ENCODE data around the gene HIPK3.

The HIPK3 gene

GRCh38 chr11:33281758-33282157 lies 24.6 kb downstream of the HIPK3 start:
- TF ChIP-seq FOXP2 (optimal IDR thresholded peaks at IDR 0.05; ENCODE audit: control extremely low read depth, extremely low read length, insufficient read depth) (no peak), EZH2 (IDR thresholded peaks at IDR 0.05) (no peak), POLR2AphosphoS5 (IDR thresholded peaks at IDR 0.05; ENCODE audit: borderline replicate concordance, low read depth, low read length) (no peak)
- Histone ChIP-seq H3K27ac (no peak overlapping the region), H3K4me3 (no peak overlapping the region), H3K9ac (ENCODE audit: insufficient read length) (no peak overlapping the region), H3K36me3 (ENCODE audit: insufficient read depth, low read length) (peaks cover 6% of the 10 kb centered on the region; the same call in 1 of the 2 replicates), H3K9me3 (ENCODE audit: low read depth, low read length) (no peaks in the 10 kb centered on the region)
- no peak for DNase-seq (ENCODE audit: low read depth, low spot score)

DNA sequence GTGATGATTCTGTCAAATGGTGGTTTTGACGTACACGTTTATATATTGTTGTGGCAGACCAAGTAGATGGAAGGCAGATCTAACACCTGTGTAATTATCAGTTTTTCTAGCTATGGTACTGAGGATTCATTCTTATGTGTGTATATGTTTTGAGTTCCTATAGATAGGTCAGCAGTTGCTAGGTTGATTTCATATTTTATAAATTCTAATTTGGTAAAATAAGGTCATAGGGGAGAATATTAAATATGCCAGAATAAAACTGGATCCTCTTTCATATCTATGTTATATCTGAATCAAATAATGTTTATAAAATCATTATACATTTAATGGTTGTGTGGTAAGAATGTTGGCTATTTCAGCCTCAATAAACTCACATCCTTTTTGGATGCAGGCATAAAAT lies 27.6 kb downstream of the HIPK3 start:
- H3K4me3 ChIP-seq: no peak overlapping the region
- no peak overlapping the region for H3K27ac ChIP-seq
- H3K9me3 ChIP-seq (ENCODE audit: low read depth, low read length): no peaks in the 10 kb centered on the region
- no peak for DNase-seq (ENCODE audit: low read depth, low spot score)
- H3K36me3 ChIP-seq (ENCODE audit: insufficient read depth, low read length): peaks cover 9% of the 10 kb centered on the region; the same call in 1 of the 2 replicates
- TF ChIP-seq EZH2 (IDR thresholded peaks at IDR 0.05): no peak
- no peak for TF ChIP-seq POLR2AphosphoS5 (IDR thresholded peaks at IDR 0.05; ENCODE audit: borderline replicate concordance, low read depth, low read length)
- no peak for TF ChIP-seq FOXP2 (optimal IDR thresholded peaks at IDR 0.05; ENCODE audit: control extremely low read depth, extremely low read length, insufficient read depth)
- no peak overlapping the region for H3K9ac ChIP-seq (ENCODE audit: insufficient read length)

DNA sequence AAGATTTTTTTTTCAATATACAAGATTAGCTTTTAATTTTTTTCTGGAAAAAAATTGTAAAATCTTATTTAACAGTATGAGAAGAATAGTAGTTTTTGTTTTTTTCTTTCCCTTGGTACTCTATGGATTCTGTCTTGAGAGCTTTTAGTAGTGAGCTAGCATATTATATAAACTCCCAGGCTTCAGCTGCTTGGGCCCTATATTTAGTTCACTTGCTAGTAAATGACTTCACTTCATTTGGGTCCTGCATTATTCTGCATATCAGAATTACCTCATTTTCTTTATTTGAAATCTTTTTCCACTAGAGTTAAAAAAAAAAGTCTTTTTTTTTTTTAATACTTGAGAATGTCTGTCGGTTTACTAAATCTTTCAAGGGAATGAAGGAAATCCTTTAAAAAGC lies 33.1 kb downstream of the HIPK3 start:
- peaks cover 9% of the 10 kb centered on the region; the same call in 1 of the 2 replicates for H3K36me3 ChIP-seq (ENCODE audit: insufficient read depth, low read length)
- TF ChIP-seq EZH2 (IDR thresholded peaks at IDR 0.05): no peak
- no peak for TF ChIP-seq FOXP2 (optimal IDR thresholded peaks at IDR 0.05; ENCODE audit: control extremely low read depth, extremely low read length, insufficient read depth)
- no peak for TF ChIP-seq POLR2AphosphoS5 (IDR thresholded peaks at IDR 0.05; ENCODE audit: borderline replicate concordance, low read depth, low read length)
- no peaks in the 10 kb centered on the region for H3K9me3 ChIP-seq (ENCODE audit: low read depth, low read length)
- H3K4me3 ChIP-seq: no peak overlapping the region
- no peak for DNase-seq (ENCODE audit: low read depth, low spot score)
- H3K9ac ChIP-seq (ENCODE audit: insufficient read length): no peak overlapping the region
- H3K27ac ChIP-seq: no peak overlapping the region

DNA sequence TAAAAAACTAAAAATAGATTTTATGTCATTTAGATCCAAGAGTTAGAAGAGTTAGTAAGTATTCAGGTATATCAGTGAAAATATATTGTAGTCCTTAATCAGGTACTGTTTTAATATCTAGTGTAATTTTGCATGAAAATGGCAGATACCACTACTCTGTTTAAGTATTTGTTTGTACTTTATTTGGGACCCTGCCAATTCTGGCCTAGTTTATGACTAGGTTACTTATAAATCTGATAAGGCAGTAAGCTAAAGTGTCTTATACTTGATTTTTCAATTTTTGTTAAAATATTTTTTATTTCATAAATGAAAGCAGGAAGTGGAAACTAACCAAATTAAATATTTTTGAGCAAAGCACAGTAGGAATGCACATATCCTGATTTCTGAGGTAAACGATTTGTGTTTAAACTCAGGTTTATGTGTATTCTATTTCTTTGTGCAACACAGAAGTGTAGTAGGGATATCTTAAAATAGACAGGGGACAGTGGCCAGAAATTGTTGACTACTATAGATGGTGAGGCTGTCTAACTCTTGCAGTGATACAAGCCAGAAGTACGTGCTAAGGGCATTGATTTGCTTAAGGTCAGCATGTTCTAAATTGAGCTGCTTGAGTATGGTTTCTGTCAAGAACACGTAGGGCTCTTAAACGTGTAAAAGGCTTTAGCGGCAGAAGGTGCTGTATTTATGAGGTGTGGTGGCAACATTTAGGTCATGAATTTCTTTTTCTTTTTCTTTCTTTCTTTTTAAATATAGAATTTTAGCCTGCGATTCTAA lies 34.0 kb downstream of the HIPK3 start:
- Histone ChIP-seq H3K4me3 (no peak overlapping the region), H3K9me3 (ENCODE audit: low read depth, low read length) (no peaks in the 10 kb centered on the region), H3K9ac (ENCODE audit: insufficient read length) (no peak overlapping the region), H3K36me3 (ENCODE audit: insufficient read depth, low read length) (peaks cover 8% of the 10 kb centered on the region; the same call in 1 of the 2 replicates), H3K27ac (no peak overlapping the region)
- no peak for DNase-seq (ENCODE audit: low read depth, low spot score)
- TF ChIP-seq POLR2AphosphoS5 (IDR thresholded peaks at IDR 0.05; ENCODE audit: borderline replicate concordance, low read depth, low read length) (no peak), FOXP2 (optimal IDR thresholded peaks at IDR 0.05; ENCODE audit: control extremely low read depth, extremely low read length, insufficient read depth) (no peak), EZH2 (IDR thresholded peaks at IDR 0.05) (no peak)

DNA sequence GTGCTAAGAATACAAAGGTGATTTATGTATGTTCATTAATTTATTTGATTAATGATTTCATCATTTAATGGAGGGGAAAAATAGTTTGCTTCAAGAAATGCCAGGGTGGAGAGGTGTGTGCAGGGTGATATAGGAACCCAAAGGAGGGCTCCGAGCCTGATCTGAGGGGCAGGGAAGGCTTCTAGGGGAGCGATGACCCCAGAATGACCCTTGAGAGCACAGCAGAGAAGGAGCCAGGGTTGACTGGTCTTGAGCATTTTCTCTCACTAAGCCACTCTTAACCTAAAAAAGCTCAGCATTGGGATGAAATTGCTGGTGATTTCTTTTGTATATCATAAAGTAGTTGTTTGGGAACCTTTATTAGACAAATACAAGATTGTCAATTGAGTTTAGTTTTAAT lies 35.1 kb downstream of the HIPK3 start:
- H3K9me3 ChIP-seq (ENCODE audit: low read depth, low read length): no peaks in the 10 kb centered on the region
- TF ChIP-seq EZH2 (IDR thresholded peaks at IDR 0.05): no peak
- no peak for TF ChIP-seq FOXP2 (optimal IDR thresholded peaks at IDR 0.05; ENCODE audit: control extremely low read depth, extremely low read length, insufficient read depth)
- no peak for TF ChIP-seq POLR2AphosphoS5 (IDR thresholded peaks at IDR 0.05; ENCODE audit: borderline replicate concordance, low read depth, low read length)
- no peak for DNase-seq (ENCODE audit: low read depth, low spot score)
- H3K4me3 ChIP-seq: no peak overlapping the region
- no peak overlapping the region for H3K27ac ChIP-seq
- H3K36me3 ChIP-seq (ENCODE audit: insufficient read depth, low read length): no peaks in the 10 kb centered on the region
- H3K9ac ChIP-seq (ENCODE audit: insufficient read length): no peak overlapping the region

DNA sequence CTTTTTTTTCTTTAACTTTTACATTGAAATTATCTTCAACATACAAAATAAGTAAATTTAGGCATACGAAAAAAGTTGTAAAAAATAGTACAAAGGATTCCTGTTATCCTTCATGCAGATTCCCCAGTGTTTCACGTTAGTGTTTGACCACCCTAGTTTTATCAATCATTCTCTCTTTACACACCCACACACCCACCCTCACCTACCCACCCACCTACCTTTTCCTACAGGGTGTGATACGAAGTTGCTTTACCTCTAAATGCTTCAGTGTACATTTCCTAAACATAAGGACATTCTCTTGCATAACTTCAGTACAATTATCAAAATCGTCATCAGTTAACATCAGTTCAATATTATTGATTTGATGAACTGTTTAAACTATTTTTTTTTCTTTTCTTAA lies 37.0 kb downstream of the HIPK3 start:
- no peak overlapping the region for H3K27ac ChIP-seq
- no peak overlapping the region for H3K4me3 ChIP-seq
- H3K36me3 ChIP-seq (ENCODE audit: insufficient read depth, low read length): no peaks in the 10 kb centered on the region
- DNase-seq (ENCODE audit: low read depth, low spot score): no peak
- no peak for TF ChIP-seq POLR2AphosphoS5 (IDR thresholded peaks at IDR 0.05; ENCODE audit: borderline replicate concordance, low read depth, low read length)
- no peak for TF ChIP-seq EZH2 (IDR thresholded peaks at IDR 0.05)
- no peak for TF ChIP-seq FOXP2 (optimal IDR thresholded peaks at IDR 0.05; ENCODE audit: control extremely low read depth, extremely low read length, insufficient read depth)
- peaks cover 3% of the 10 kb centered on the region; the same call in 1 of the 2 replicates for H3K9me3 ChIP-seq (ENCODE audit: low read depth, low read length)
- no peak overlapping the region for H3K9ac ChIP-seq (ENCODE audit: insufficient read length)

GRCh38 chr11:33294797-33295196 lies 37.6 kb downstream of the HIPK3 start:
- H3K36me3 ChIP-seq (ENCODE audit: insufficient read depth, low read length): no peaks in the 10 kb centered on the region
- no peak overlapping the region for H3K27ac ChIP-seq
- H3K9ac ChIP-seq (ENCODE audit: insufficient read length): no peak overlapping the region
- H3K9me3 ChIP-seq (ENCODE audit: low read depth, low read length): peaks cover 3% of the 10 kb centered on the region; the same call in 1 of the 2 replicates
- H3K4me3 ChIP-seq: no peak overlapping the region
- no peak for TF ChIP-seq FOXP2 (optimal IDR thresholded peaks at IDR 0.05; ENCODE audit: control extremely low read depth, extremely low read length, insufficient read depth)
- no peak for TF ChIP-seq POLR2AphosphoS5 (IDR thresholded peaks at IDR 0.05; ENCODE audit: borderline replicate concordance, low read depth, low read length)
- no peak for TF ChIP-seq EZH2 (IDR thresholded peaks at IDR 0.05)
- DNase-seq (ENCODE audit: low read depth, low spot score): no peak

DNA sequence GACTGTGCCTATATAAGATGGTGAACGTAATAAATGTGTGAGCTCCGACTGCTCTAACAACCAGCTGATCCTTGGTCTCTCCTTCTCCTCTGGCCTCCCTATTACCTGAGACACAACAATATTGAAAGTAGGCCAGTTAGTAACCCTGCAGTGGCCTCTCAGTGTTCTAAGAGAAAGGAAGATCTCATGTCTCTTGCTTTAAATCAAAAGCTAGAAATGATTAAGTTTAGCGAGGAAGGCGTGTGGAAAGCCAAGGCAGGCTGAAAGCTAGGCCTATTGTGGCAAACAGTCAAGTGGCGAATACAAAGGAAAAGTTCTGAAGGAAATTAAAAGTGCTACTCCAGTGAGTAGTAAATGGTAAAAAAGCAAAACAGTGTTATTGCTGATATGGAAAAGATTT lies 39.5 kb downstream of the HIPK3 start:
- Histone ChIP-seq H3K36me3 (ENCODE audit: insufficient read depth, low read length) (no peaks in the 10 kb centered on the region), H3K9ac (ENCODE audit: insufficient read length) (no peak overlapping the region), H3K27ac (no peak overlapping the region), H3K4me3 (no peak overlapping the region), H3K9me3 (ENCODE audit: low read depth, low read length) (peaks cover 3% of the 10 kb centered on the region; the same call in 1 of the 2 replicates)
- no peak for DNase-seq (ENCODE audit: low read depth, low spot score)
- TF ChIP-seq EZH2 (IDR thresholded peaks at IDR 0.05): no peak
- TF ChIP-seq POLR2AphosphoS5 (IDR thresholded peaks at IDR 0.05; ENCODE audit: borderline replicate concordance, low read depth, low read length): no peak
- TF ChIP-seq FOXP2 (optimal IDR thresholded peaks at IDR 0.05; ENCODE audit: control extremely low read depth, extremely low read length, insufficient read depth): no peak
